HUES6 (cell line): ENCODE results near the gene MPP3.
"Not testable (repeated sequence)": the region's sequence is repeated elsewhere in the genome, so short reads cannot be mapped to it uniquely, and the experiment has no call there.

Source experiments
- H3K27ac ChIP-seq: 2 replicates; pipeline ENCODE4 v1.7.0; 2013; ENCODE audit warnings: low read depth, mild to moderate bottlenecking, low read length, inconsistent platforms
- H3K27me3 ChIP-seq: 2 replicates; pipeline ENCODE4 v1.6.1; 2013; ENCODE audit warnings: low read length; ENCODE audit not compliant: control insufficient read depth, insufficient read depth
- H3K36me3 ChIP-seq: 2 replicates; pipeline ENCODE4 v1.6.1; 2013; ENCODE audit warnings: low read length; ENCODE audit not compliant: control insufficient read depth, insufficient read depth
- H3K4me1 ChIP-seq: 2 replicates; pipeline ENCODE4 v1.6.1; 2013; ENCODE audit warnings: low read length; ENCODE audit not compliant: control insufficient read depth, insufficient read depth
- H3K4me3 ChIP-seq: 2 replicates; pipeline ENCODE4 v1.5.1; 2013; ENCODE audit warnings: low read depth, low read length
- H3K9ac ChIP-seq: one replicate; pipeline ENCODE4 v1.6.1; 2013; ENCODE audit warnings: mild to moderate bottlenecking, low read length
- H3K9me3 ChIP-seq: 2 replicates; pipeline ENCODE4 v1.6.1; 2013; ENCODE audit warnings: low read depth, low read length; ENCODE audit not compliant: control insufficient read depth, insufficient read depth

Gene MPP3

DNA sequence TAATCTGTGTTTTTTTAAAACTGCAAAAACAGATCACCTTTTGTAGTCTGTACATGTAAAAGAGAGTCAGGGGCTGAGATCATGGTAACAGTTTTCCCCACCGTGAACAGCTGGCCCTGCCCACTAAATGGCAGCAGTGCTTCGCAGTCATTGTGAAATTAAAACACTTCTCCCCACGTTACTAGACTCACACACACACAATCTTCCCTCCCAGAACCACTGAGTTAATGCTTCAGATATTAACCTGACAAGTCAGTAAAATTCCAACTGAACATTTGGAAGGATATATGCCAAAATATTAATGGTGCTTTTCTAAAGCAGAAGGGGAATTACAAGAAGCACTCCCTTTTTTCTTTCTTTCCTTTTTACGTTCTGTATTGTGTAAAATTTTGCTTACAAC lies 12.8 kb upstream of the MPP3 start:
- Histone ChIP-seq H3K9ac (no peak overlapping the region), H3K4me1 (peaks cover 10% of the 10 kb centered on the region), H3K27me3 (0 out of 2 replicates have a peak, but pooled peaks cover 8% of the 10 kb centered on the region), H3K36me3 (no peaks in the 10 kb centered on the region), H3K9me3 (no peaks in the 10 kb centered on the region), H3K27ac (no peak overlapping the region), H3K4me3 (no peak overlapping the region)

GRCh38 chr17:43844241-43844640 lies 11.3 kb upstream of the MPP3 start:
- Histone ChIP-seq H3K36me3 (no peaks in the 10 kb centered on the region), H3K4me3 (no peak overlapping the region), H3K27me3 (0 out of 2 replicates have a peak, but pooled peaks cover 8% of the 10 kb centered on the region), H3K9me3 (no peaks in the 10 kb centered on the region), H3K4me1 (peaks cover 10% of the 10 kb centered on the region), H3K9ac (no peak overlapping the region), H3K27ac (no peak overlapping the region)

GRCh38 chr17:43842975-43843325 lies 10.0 kb upstream of the MPP3 start:
- H3K4me3 ChIP-seq: no peak overlapping the region
- no peaks in the 10 kb centered on the region for H3K36me3 ChIP-seq
- no peaks in the 10 kb centered on the region for H3K27me3 ChIP-seq
- peaks cover 10% of the 10 kb centered on the region for H3K4me1 ChIP-seq
- no peak overlapping the region for H3K9ac ChIP-seq
- no peaks in the 10 kb centered on the region for H3K9me3 ChIP-seq
- H3K27ac ChIP-seq: no peak overlapping the region

DNA sequence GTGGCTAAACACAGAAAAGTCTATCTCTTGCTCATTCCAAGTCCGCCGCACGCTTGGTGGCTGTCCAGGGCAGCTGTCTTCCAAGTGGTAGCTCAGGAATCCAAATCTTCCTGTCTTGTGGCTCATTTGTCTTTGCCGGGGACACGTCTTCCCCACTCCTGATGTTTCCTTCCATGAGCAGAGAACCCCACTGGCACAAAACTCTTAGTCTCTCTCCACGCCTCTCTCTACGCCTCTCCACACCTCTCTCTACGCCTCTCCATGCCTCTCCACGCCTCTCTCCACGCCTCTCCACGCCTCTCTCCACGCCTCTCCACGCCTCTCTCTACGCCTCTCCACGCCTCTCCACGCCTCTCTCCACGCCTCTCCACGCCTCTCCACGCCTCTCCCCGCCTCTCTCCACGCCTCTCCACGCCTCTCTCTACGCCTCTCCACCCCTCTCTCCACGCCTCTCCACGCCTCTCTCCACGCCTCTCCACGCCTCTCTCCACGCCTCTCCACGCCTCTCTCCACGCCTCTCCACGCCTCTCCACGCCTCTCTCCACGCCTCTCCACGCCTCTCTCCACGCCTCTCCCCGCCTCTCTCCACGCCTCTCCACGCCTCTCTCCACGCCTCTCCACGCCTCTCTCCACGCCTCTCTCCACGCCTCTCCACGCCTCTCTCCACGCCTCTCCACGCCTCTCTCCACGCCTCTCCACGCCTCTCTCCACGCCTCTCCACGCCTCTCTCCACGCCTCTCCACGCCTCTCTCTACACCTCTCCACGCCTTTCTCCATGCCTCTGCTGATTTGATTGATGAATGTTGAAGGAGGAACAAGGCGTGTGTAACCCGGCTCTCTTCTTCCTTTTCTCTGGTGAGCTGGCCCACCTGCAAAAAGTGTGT lies 9.4 kb upstream of the MPP3 start:
- not testable (repeated sequence) for H3K9me3 ChIP-seq, H3K9ac ChIP-seq, H3K27me3 ChIP-seq, H3K36me3 ChIP-seq, H3K4me3 ChIP-seq, H3K27ac ChIP-seq
- H3K4me1 ChIP-seq: peaks cover 10% of the 10 kb centered on the region

DNA sequence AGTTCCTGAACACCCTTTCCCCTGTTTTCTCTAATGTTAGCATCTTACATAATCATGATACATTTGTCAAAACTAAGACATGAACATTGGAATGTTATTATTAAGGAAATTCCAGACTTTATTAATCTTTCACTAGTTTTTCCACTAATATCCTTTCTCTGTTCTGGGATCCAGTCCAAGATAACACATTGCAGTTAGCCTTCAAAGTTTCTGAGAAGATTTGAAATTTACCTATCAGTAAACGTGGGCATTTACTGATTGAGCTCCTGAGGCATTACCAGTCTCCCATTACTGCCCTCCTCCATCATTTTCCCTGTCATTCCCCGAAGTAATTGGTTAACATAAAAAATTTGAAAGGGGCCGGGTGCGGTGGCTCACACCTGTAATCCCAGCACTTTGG lies 8.3 kb upstream of the MPP3 start:
- Histone ChIP-seq H3K4me1 (0 out of 2 replicates have a peak, but pooled peaks cover 3% of the 10 kb centered on the region), H3K9me3 (no peaks in the 10 kb centered on the region), H3K27me3 (no peaks in the 10 kb centered on the region), H3K36me3 (no peaks in the 10 kb centered on the region), H3K4me3 (no peak overlapping the region), H3K9ac (no peak overlapping the region), H3K27ac (no peak overlapping the region)

GRCh38 chr17:43840814-43841213 lies 7.9 kb upstream of the MPP3 start:
- H3K4me3 ChIP-seq: no peak overlapping the region
- no peaks in the 10 kb centered on the region for H3K36me3 ChIP-seq
- no peaks in the 10 kb centered on the region for H3K9me3 ChIP-seq
- no peak overlapping the region for H3K27ac ChIP-seq
- H3K9ac ChIP-seq: no peak overlapping the region
- H3K4me1 ChIP-seq: 0 out of 2 replicates have a peak, but pooled peaks cover under 1% of the 10 kb centered on the region
- H3K27me3 ChIP-seq: no peaks in the 10 kb centered on the region

GRCh38 chr17:43839670-43840108 lies 6.7 kb upstream of the MPP3 start:
- H3K4me3 ChIP-seq: no peak overlapping the region
- H3K27ac ChIP-seq: no peak overlapping the region
- no peaks in the 10 kb centered on the region for H3K9me3 ChIP-seq
- H3K4me1 ChIP-seq: no peaks in the 10 kb centered on the region
- H3K9ac ChIP-seq: no peak overlapping the region
- H3K36me3 ChIP-seq: no peaks in the 10 kb centered on the region
- H3K27me3 ChIP-seq: peaks cover 2% of the 10 kb centered on the region; the same call in 1 of the 2 replicates

GRCh38 chr17:43834106-43834505 lies 1.2 kb upstream of the MPP3 start:
- H3K4me1 ChIP-seq: peaks cover 19% of the 10 kb centered on the region
- peaks cover 4% of the 10 kb centered on the region; the same call in 1 of the 2 replicates for H3K36me3 ChIP-seq
- no peak overlapping the region for H3K9ac ChIP-seq
- H3K27ac ChIP-seq: no peak overlapping the region
- peaks cover 23% of the 10 kb centered on the region for H3K27me3 ChIP-seq
- H3K9me3 ChIP-seq: peaks cover 5% of the 10 kb centered on the region; the same call in 1 of the 2 replicates
- no peak overlapping the region for H3K4me3 ChIP-seq

- H3K4me3 ChIP-seq: peak overlapping the region; percentile 76
- H3K27ac ChIP-seq: no peak overlapping the region
- peaks cover 19% of the 10 kb centered on the region for H3K4me1 ChIP-seq
- peaks cover 23% of the 10 kb centered on the region for H3K27me3 ChIP-seq
- H3K9ac ChIP-seq: peak overlapping the region; percentile 43
- H3K9me3 ChIP-seq: peaks cover 5% of the 10 kb centered on the region; the same call in 1 of the 2 replicates
- peaks cover 7% of the 10 kb centered on the region; the same call in 1 of the 2 replicates for H3K36me3 ChIP-seq
Measured at GRCh38 chr17:43832168-43832975, 574 bp downstream of the MPP3 start.

- H3K4me3 ChIP-seq: 0 out of 2 replicates have a peak overlapping the region, but pooled peaks have one; percentile 76
- H3K4me1 ChIP-seq: peaks cover 19% of the 10 kb centered on the region
- peaks cover 5% of the 10 kb centered on the region; the same call in 1 of the 2 replicates for H3K9me3 ChIP-seq
Measured at GRCh38 chr17:43831633-43832032, 1.3 kb downstream of the MPP3 start.

More at GRCh38 chr17:43831633-43832032, 1.3 kb downstream of the MPP3 start:
- Histone ChIP-seq H3K36me3 (peaks cover 7% of the 10 kb centered on the region; the same call in 1 of the 2 replicates), H3K27me3 (peaks cover 23% of the 10 kb centered on the region), H3K9ac (no peak overlapping the region), H3K27ac (no peak overlapping the region)
